Stimulated activated CD8-positive, alpha-beta memory T cell treated with anti-CD3 and anti-CD28 coated beads, Interleukin-4, amount 100 ng/mL, for 48 hours (primary cell): ENCODE data around the gene SPATS2.
A peak's percentile ranks its signal among the peaks of the same experiment; 100 is the strongest.
"Not testable (repeated sequence)": the region's sequence is repeated elsewhere in the genome, so short reads cannot be mapped to it uniquely, and the experiment has no call there.

ENCODE experiments used
- DNase-seq: peaks from one replicate; pipeline ENCODE4 v3.0.0-alpha.2; 2020

Gene SPATS2

DNA sequence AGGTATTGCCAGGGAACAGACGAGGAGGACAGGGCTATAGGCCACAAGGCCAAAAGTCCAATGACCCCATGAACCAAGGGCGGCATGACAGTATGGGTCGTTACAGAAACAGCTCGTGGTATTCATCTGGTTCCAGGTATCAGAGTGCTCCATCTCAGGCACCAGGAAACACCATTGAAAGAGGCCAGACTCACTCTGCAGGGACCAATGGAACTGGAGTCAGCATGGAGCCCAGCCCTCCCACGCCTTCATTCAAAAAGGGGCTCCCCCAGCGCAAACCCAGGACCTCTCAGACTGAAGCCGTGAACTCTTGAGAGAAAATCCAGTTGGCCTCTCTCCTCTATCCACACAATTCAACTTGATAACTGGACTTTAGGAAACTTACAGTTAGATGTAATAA lies 158.7 kb downstream of the SPATS2 start:
- no peak for DNase-seq

DNA sequence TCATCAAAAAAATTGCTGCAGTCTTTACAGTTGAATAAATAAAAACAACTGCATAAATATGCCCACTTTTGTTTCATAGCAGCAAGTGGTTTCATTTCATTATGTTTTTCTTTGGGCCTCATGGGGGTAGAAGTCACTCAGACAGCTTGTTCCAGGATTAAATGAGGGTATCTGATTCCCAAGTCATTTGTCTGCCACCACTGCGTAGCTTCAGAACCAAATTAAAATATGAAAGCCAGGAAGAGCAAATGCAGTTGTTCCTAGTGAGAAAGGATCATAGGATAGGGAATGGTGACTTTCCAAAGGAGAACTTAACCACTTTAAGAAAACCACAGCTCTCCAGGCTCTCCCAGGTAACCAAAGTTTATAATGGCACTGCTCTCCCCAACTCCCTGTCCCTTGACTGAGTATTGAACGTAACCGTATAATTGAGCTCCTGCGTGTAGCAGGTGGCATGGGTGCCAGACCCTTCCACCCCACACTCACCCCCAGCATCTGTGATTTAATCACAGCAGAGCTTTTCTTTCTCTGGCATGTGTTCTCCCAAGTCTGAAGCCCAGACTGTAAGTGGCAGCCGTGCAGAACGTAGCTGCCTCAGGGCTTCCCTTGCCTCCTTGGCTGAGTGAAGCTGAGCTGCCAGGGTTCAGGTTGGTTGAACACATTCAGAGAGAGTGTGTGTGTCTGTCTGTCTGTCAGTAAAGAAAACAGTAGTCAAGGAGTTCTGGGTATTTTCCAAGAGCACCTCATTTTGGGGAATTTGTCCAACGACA lies 160.3 kb downstream of the SPATS2 start:
- no peak for DNase-seq

DNA sequence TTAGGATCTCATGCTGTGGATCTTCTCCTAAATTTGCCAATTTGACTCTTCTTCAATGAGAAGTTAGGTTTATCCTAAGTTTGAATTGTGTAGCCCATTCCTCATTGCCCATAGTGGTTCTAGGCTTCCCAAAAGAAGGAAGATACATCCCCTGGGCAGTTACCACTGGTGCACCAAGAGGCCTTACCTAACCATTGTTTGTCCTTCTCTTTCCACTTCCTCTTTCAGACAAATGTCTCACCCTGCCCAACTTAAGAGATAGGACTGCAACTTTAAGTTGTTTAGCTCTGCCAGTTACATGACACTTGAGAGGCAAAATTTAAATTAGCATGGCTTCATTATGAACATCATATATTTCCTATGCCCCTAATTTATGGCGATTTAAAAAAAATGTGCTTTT lies 162.2 kb downstream of the SPATS2 start:
- DNase-seq = no peak

DNA sequence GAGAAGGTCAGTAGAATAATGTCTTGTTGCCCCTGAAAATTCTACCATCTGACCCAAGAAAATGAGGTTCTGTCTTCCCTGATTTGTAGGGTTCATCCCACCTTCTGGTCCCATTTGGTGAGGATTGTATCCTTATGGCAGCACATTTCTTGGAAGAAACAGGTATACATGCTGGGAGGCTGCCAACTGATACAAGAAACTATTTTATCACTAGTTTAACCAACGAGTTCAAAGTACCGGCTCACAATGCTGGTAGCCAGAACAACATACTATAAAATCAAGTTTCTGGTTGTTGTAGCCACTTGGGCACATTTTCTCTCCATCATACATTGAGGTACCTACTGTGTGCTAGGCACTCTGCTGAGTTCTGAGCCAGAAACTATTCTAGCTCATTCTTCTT lies 164.5 kb downstream of the SPATS2 start:
- DNase-seq = no peak

DNA sequence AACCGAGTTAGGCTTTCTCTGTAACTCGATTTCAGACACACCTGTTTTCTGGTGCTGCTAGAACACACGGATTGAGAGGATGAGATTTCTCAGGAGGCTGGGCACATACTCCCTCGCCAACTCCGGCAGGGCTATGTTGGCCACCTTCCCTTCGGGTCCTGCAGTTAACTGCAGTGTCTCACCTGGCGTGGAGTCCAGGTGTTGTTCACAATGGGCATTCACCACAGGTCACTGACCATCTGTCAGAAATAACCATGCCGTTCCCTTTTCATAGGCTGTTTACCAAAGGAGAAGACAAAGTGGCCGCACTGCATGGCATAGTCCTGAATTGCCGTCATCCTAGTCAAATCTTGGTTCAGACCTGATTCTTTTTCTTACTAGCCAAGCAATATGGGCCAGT lies 166.1 kb downstream of the SPATS2 start:
- no peak for DNase-seq

DNA sequence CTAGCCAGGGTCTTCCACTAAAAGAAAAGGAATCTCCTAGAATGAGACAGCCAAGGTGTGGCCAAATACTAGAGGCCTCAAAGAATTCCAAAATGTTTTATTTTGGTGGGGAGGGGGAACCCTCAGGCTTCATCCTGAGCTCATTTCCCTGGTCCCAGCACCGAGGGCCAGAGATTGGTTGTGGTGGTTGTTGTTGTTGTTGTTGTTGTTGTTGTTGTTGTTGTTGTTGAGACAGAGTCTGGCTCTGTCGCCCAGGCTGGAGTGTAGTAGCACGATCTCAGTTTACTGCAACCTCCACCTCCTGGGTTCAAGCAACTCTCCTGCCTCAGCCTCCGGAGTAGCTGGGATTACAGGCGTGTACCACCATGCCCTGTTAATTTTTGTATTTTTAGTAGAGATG lies 166.9 kb downstream of the SPATS2 start:
- DNase-seq = not testable (repeated sequence)

DNA sequence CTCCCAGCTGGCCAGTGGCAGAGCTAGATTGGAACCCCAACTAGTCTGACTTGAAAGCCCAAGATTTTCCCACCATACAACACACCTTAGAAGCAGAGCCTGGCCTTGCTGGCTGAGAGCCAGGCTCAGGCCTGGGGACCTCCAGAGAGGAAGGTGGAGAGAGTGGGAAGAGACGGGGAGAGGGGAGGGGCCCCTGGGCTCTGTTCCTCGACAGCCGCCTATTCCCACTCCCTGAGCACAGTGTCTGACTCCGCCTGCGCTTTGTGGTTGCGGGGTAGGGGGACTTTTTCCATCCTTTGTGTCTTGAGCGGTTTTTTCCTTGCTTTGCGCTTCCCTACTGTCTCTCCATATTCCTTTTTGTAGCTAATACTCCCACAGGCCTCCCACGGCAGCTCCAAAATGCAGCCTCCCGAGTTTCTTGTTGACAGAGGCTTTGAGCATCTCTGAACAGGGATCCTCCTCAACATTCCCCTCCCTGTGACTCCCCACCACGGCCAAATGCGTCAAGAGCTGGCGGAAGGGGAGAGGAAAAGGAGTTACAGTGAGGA lies 167.5 kb downstream of the SPATS2 start:
- DNase-seq = no peak

DNA sequence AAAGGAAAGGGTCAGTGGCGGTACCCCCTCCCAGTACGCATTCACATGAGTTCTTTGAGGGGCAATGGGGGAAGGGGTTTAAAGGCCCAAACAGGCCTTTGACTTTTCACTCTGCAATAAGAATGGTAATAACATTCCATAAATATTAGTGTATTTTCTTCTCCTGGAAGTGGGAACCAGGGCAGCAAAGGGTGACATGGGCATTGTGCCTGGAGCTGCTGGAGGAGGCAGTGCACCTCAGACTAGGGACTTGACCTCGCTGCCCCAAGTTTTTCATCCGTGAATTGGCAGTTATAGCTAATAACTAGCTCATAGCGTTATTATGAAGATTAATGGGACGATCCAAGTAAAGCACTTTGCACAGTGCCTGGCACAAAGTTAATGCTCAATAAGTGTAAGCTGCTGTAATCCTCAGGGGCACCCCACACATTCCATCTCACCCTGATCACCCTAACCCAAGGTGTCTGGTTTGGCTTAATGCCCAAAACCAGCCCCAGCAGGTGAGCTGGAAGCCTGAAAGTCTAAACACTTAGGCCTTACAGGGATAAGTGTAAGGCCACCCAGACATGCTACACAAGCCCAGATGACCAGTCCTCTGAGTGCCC lies 168.8 kb downstream of the SPATS2 start:
- no peak for DNase-seq

DNA sequence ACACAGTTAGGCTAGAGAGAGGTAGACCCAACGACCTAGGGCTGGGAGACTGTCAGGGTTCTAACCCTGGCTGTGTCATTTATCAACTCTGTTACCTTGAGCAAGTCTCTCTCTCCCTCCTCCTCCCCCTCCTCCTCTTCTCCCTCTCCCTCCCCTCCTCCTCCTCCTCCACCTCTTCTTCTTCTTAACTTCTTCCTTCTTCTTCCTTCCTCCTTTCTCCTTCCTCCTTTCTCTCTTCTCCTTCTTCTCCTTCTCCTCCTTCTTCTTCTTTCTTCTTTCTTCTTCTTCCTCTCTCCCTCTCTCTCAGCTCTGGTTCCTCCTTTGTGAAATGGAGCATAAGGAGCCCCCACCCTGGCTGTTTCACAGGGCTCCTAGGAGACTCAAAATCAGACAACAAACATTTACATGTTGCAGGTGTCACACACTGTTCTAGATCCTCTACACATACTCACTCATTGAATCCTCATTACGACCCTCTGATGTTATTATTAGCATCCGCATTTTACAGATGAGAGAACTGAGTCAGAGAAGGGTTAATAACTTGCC lies 169.3 kb downstream of the SPATS2 start:
- no peak for DNase-seq

DNA sequence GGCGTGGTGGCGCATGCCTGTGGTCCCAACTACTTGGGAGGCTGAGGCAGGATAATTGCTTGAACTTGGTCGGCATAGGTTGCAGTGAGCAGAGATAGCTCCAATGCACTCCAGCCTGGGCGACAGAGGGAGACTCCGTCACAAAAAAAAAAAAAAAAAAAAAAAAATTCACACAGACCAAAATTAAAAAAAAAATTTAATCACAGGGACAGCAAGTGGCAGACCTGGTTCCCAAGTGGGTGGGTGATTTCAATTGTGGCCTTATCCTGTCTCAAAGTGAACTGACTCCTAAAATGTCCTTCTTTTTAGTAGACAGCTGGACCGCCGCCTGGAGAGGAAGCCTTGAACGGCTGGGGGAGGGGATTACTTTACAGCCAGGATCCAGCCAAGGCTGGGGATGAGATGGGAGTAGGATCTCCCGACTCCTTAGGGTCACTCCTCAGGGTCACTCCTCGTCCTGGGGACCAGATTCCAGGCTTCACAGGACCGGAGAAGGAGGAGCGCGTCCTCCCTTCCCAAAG lies 170.0 kb downstream of the SPATS2 start:
- DNase-seq = no peak

DNA sequence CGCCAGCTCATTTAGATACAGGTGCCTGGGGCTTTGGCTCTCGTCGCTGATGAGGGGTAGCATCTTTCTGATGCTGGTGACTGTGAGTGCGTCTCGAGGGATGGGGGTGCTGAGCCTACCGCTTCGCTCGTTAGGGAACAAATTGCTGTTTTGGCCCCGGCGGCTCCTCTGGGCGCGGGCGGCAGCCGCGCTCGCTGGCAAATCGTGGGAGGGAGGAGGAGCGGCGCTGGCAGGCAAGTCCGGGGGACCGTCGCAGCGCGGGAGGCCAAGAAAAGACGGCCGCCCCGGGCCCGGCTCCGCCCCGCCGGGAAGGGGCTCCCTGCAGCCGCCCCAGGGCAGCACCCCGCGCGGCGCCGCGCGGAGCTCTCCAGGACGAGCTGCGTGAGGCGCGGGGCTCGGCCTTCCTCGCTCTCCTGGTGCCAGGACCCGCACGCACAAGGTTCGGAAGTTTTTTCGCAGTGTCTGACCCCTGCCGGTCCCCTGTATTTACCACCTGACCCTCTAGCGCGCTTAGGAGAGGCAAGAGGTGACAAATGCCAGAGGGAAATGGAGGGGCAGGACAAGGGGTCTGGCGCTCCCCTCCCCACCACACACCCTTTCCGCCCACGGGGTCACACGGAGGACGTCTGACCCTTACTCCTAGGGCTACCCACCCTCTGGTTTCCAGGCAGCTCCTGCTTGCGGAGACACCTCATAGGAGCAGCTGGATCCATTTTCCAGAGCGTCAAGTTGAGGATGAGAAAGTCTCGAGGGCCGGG lies 170.7 kb downstream of the SPATS2 start:
- peak; percentile 53 for DNase-seq

DNA sequence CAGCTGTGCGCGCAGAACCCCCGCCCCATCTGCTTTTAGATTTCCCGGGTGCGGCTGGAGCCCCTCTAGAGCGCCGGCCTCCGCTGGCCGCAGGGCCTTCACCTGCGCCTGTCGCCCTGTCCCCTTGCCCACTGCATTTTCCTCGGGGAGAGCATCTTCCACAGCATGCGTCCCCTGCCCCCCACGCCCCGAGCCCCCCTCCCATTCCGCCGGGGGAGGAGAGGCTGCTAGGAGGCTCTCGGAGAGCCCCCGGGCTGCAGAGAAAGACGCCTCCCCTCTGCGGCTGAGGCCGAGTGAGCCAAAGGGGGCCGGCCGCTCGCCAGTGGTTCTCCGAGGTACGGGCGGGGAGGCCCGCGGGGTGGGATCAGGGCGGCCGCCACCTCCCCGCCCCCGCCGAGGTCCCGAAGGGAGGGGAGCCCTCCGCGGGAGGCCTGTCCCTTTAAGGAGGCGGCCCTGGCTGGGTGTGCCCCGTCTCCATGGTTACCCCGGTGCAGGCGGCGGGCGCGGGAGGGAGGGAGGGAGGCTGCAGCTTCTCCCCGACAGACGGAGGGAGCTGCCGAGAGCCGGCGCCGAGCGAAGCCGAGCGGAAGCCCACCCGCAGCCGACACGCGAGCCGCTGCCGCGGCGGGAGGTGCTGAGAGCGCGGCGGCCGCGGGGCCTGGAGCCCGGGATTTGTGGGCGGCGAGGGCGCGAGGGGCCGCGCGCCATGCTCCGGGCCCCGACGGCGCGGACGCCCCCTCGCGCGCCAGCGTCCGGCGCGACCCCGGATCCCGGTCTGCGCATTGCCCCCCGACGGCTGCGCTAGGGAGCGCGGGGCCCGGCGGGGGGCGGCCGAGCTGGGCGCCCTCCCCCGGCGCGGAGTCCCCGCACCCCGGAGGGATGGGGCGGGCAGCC lies 171.5 kb downstream of the SPATS2 start, which contains the start of gene KCNH3:
TSS of gene KCNH3 (plus strand) at position 521 of the 894 bp plus-strand sequence. CDS start 387 bp downstream, outside the sequence.
- peak; percentile 86 for DNase-seq

DNA sequence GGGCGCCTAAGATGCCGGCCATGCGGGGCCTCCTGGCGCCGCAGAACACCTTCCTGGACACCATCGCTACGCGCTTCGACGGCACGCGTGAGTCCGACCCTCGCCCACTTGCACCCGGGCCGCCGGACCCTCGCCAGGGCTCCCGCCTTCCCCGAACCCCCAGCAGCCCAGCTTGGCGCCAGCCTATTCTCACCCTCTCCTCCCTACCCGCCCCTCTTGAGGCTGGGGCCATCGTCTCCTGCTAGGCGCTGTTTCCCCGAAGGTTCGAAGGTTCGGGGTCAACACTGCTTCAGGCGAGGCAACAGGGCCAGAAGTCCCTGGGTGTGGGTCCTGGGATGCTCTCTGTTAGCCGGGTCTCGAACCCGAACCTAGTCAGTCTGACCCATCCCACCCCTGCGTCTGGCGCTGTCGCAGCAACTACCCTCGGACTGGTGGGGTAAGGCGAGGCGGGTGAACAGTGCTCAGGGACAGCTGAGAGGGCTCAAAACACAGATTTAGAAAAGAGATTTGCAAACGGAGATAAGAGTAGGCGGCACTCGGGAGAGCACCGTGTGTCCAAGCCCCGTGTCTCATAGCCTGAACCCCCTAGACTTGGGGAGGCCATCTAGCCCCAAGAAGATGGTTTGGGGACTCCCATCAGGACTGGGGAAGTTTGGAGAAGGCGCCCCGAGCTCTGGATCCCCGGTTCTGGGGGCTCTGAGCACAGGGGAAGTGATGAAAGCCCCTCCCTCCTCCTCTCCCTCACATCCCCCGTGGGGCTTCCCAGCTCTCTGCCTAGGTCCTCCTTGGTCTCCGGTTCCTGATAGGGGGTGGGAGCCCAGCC lies 172.4 kb downstream of the SPATS2 start:
- DNase-seq = no peak

DNA sequence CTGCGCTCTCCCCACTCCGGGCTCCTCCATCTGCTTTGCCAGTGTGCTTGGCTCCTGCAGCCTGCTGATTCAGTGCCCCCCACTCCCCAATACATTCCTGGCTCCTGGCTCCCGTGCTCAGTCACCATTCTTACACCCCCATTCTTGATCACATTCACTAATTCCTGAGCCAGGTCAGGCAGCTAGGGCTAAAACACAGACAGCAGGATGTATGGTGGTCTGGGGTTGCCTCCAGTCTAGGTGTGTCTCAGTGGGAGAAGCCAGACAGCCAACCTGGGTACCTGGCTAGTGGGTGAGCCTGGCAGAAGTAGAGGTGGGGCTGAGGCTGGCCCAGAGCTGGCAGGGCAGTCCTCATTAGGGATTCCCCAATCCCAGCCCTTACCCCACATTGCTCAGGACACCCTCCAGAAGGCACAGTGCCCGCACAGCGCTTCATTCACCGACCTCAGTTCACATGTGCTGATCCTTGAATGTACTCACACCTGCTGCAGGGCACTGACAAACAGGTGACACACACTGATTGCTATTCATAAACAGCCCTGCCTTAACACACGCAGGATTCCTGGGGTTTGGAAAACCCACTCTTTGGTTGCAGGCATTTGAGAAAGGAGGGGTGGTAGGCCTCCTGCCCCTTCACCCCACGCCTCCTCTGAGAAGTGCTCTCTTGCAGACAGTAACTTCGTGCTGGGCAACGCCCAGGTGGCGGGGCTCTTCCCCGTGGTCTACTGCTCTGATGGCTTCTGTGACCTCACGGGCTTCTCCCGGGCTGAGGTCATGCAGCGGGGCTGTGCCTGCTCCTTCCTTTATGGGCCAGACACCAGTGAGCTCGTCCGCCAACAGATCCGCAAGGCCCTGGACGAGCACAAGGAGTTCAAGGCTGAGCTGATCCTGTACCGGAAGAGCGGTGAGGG lies 173.2 kb downstream of the SPATS2 start:
- DNase-seq = peak; percentile 22

DNA sequence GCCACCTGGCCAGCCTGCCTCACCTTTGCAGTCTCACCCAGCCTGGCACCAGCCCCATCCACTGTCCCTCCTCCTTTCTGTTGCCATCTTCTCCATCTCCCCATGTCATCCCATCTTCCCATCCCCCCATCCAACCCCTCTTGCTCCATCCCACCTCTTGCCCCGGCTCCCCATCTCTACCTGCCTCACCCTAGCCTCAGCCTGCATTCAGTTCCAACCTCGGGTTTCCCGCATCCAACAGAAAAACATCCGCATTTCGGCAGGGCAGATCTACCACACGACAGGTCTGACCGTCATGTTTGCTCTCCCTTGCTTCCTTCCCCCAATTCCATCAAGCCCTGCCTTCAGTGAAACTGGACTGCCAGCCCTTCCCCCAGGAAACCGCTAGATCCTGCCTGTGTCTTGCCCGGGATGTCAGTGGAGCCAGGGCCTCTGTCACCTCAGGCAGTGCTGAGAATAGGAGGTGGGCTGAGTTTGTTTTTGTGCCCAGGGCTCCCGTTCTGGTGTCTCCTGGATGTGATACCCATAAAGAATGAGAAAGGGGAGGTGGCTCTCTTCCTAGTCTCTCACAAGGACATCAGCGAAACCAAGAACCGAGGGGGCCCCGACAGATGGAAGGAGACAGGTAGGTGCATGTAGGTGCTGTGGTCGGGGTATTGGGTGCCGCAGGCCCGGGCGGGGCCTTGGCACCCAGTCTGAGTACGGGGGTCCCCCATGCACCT lies 174.0 kb downstream of the SPATS2 start:
- DNase-seq = peak; percentile 19

DNA sequence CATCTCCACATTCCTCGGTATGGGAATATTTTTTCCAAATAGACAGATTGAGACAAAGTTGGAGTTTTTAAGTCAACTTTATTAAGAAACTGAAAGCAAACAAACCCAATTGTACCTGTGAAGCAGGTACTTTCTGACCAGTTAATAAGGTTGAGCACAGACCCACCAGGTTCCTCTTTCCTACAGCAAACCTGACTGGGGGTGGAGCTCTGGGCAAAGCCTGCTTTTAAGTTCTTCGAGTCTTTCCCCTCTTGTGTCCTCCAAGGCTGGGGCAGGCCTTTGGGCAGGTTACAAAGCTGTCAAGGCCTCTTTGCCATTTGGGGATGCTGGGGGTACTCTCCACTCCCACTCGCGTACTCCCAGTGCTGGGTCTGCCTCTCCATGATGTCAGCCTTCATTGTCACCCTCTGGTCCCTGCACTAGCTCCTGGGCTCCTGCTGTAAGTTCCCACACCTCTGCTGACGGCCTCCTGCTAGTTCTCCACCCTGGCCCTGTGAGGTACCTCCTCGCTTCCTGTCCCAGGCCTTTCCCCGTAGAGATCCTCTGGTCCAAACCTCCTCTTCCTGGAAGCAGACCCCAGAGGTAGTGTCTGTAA lies 174.7 kb downstream of the SPATS2 start:
- peak; percentile 24 for DNase-seq

DNA sequence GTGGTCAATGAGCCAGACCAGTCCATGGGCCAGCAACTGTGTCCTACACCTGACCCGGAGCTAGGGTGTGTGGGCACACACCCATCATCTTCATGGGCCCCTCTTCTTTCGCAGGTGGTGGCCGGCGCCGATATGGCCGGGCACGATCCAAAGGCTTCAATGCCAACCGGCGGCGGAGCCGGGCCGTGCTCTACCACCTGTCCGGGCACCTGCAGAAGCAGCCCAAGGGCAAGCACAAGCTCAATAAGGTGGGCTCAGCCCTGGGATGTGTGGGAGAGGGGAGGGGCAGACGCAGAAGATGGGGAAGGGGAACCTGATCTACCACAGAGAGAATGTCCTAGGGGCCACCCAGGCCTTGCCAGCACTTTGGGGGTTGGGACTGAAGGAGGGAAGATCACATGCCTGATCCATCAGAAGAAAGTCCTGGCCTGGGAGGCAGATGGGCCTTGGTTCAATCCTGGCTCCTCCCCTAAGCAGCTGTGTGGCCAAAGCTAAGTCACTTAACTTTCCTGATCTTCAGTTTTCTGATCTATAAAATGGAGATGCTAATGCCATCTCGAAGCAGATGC lies 175.4 kb downstream of the SPATS2 start:
- no peak for DNase-seq

DNA sequence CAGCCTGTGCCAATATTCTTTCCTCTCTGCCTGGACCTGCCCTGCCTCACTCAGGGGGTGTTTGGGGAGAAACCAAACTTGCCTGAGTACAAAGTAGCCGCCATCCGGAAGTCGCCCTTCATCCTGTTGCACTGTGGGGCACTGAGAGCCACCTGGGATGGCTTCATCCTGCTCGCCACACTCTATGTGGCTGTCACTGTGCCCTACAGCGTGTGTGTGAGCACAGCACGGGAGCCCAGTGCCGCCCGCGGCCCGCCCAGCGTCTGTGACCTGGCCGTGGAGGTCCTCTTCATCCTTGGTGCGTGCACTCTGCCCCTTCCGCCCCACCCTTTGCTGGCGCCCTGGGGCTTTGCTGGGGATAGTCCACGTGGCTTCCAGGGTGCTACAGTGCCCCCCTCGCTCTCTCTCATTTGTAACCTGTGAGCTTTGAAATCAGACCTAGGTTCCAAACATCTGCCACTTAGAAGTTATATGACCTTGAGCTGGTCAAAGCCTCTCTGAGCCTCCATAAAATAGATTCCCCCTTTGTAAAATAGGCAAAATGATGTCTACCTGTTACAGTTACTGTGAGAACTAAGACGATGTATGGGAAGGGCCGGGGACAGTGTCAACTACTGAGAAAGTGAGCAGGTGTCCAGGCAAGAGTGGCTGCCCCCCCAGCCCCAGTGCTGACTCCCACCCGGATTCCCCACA lies 176.1 kb downstream of the SPATS2 start:
- DNase-seq = no peak
